HepG2 (cell line): ENCODE measurements around the gene MEAF6. TPM values are rescaled to one million over a fixed set of nuclear protein-coding genes. Genes with fewer than 3 reads are reported as not detected.
A peak's percentile ranks its signal among the peaks of the same experiment; 100 is the strongest.

Experiments
- ATAC-seq: fragments of 200-7000 bp; cut with Tn5 transposase; 3 replicates; pipeline ENCODE4 v1.9.1; 2020; ENCODE audit warnings: mild to moderate bottlenecking, moderate library complexity
- BruUV-seq: library from RNA; stranded (reverse); fragments of 400-500 nt; replicated peaks from 2 replicates; lab custom pipeline; 2021; lab: Mats Ljungman, UMichigan
- CTCF ChIA-PET: fragments of 300-600 bp; formaldehyde crosslinking; extraction: SDS; loops from one replicate; lab custom pipeline; 2021; ENCODE audit warnings: low total read pairs, inconsistent platforms, low intra/inter-chr PET ratio; lab: Yijun Ruan, JAX
- POLR2A ChIA-PET: fragments of 350-600 bp; sonication (Branson Sonifier 250); formaldehyde crosslinking; loops from one replicate; lab custom pipeline; 2020; ENCODE audit warnings: antibody characterized with exemption, inconsistent platforms; lab: Yijun Ruan, JAX
- DNase-seq: peaks from one replicate; pipeline ENCODE4 v3.0.0-alpha.2; 2015; ENCODE audit warnings: low spot score
- FAIRE-seq: peaks from 3 replicates; lab custom pipeline; 2011; peaks lifted over from hg19 to GRCh38; lab: Jason Lieb, UNC
- H2AFZ ChIP-seq: one replicate; pipeline ENCODE4 v1.6.1; 2011; ENCODE audit warnings: low read length, inconsistent platforms
- H3K27ac ChIP-seq: fragments of 300-600 bp; 3 replicates; pipeline ENCODE4 v1.8.0; 2011; ENCODE audit warnings: mixed run types, mild to moderate bottlenecking, mixed read lengths, low read length, inconsistent platforms; ENCODE audit not compliant: insufficient read depth; ENCODE audit errors: extremely low read length
- H3K27me3 ChIP-seq, 2 experiments: fragments of 200-600 bp in 1 of 2; 2 replicates in 1 of 2; 3 replicates in 1 of 2; pipeline versions ENCODE4 v1.6.0 to v1.8.0; 2011; ENCODE audit warnings: low read length in 2 of 2, mild to moderate bottlenecking in 2 of 2, moderate library complexity in 2 of 2, inconsistent platforms in 1 of 2; ENCODE audit not compliant: insufficient read depth in 2 of 2, control insufficient read depth in 1 of 2
- H3K36me3 ChIP-seq, 2 experiments: fragments of 200-600 bp in 1 of 2; replicated peaks in 1 of 2; 2 replicates in 1 of 2; 3 replicates in 1 of 2; pipeline versions ENCODE4 v1.5.1 to v1.8.0; 2011; ENCODE audit warnings: low read length in 2 of 2, inconsistent platforms in 1 of 2; ENCODE audit not compliant: insufficient read depth in 2 of 2, control insufficient read depth in 1 of 2
- H3K4me1 ChIP-seq: 2 replicates; pipeline ENCODE4 v1.5.1; 2012; ENCODE audit warnings: low read length, inconsistent platforms; ENCODE audit not compliant: insufficient read depth
- H3K4me2 ChIP-seq: 2 replicates; pipeline ENCODE4 v1.6.0; 2011; ENCODE audit warnings: low read depth, low read length, inconsistent platforms
- H3K4me3 ChIP-seq, 3 experiments: fragments of 200-600 bp in 1 of 3; sonication (generic), shearing (Covaris generic) in 1 of 3; replicated peaks in 1 of 3; 2 replicates each; pipeline ENCODE4 v1.5.1; 2011 to 2016; ENCODE audit warnings: low read length in 3 of 3, inconsistent platforms in 2 of 3, low read depth in 2 of 3, mild to moderate bottlenecking in 2 of 3, control low read depth in 1 of 3, mixed read lengths in 1 of 3; ENCODE audit not compliant: insufficient read depth in 1 of 3
- H3K79me2 ChIP-seq: one replicate; pipeline ENCODE4 v1.6.1; 2011; ENCODE audit warnings: low read length, inconsistent platforms; ENCODE audit not compliant: insufficient read depth
- H3K9ac ChIP-seq: 2 replicates; pipeline ENCODE4 v1.6.0; 2011; ENCODE audit warnings: mild to moderate bottlenecking, low read depth, low read length, inconsistent platforms; ENCODE audit not compliant: insufficient read depth
- H3K9me3 ChIP-seq: 2 replicates; pipeline ENCODE4 v1.5.1; 2012; ENCODE audit warnings: mild to moderate bottlenecking, low read length
- H4K20me1 ChIP-seq: 2 replicates; pipeline ENCODE4 v1.6.0; 2011; ENCODE audit warnings: inconsistent platforms, mild to moderate bottlenecking, low read length, moderate library complexity; ENCODE audit not compliant: insufficient read depth
- ATM ChIP-seq: fragments of 450-650 bp; IDR thresholded peaks from 2 replicates; pipeline ENCODE4 v1.7.1; 2017; ENCODE audit warnings: mild to moderate bottlenecking, borderline replicate concordance
- CBFB ChIP-seq: sonication (generic); formaldehyde crosslinking; IDR thresholded peaks from 2 replicates; pipeline ENCODE4 v1.4.0; 2020; ENCODE audit warnings: missing genetic modification reagents
- CEBPG ChIP-seq: IDR thresholded peaks from 2 replicates; pipeline ENCODE4 v1.6.1; 2016
- EEA1 ChIP-seq: sonication (generic); formaldehyde crosslinking; IDR thresholded peaks from 2 replicates; pipeline ENCODE4 v1.5.1; 2020; ENCODE audit warnings: mild to moderate bottlenecking, missing genetic modification reagents, borderline replicate concordance
- HOXA5 ChIP-seq: sonication (generic); formaldehyde crosslinking; IDR thresholded peaks from 2 replicates; pipeline ENCODE4 v1.4.0; 2020; ENCODE audit warnings: missing genetic modification reagents
- PHF21A ChIP-seq: sonication (generic); formaldehyde crosslinking; IDR thresholded peaks from 2 replicates; pipeline ENCODE4 v1.5.0; 2020; ENCODE audit warnings: mild to moderate bottlenecking, missing genetic modification reagents
- SMYD3 ChIP-seq: sonication (generic); formaldehyde crosslinking; IDR thresholded peaks from 2 replicates; pipeline ENCODE4 v1.8.1; 2023; ENCODE audit warnings: mild to moderate bottlenecking, missing genetic modification reagents
- SP1 ChIP-seq, 2 experiments: fragments of 450-650 bp in 1 of 2; sonication (generic) in 1 of 2; formaldehyde crosslinking in 1 of 2; IDR thresholded peaks; 2 replicates each; pipeline versions ENCODE4 v1.4.0 to v1.6.1; 2016 to 2020; ENCODE audit warnings: missing genetic modification reagents in 1 of 2
- ZIK1 ChIP-seq: sonication (generic); formaldehyde crosslinking; IDR thresholded peaks from 2 replicates; pipeline ENCODE4 v1.5.0; 2020; ENCODE audit warnings: mild to moderate bottlenecking, low read depth, missing genetic modification reagents, borderline replicate concordance
- ZNF33B ChIP-seq: sonication (generic); formaldehyde crosslinking; IDR thresholded peaks from 2 replicates; pipeline ENCODE4 v1.5.1; 2020; ENCODE audit warnings: mild to moderate bottlenecking, missing genetic modification reagents
- ZNF501 ChIP-seq: sonication (generic); formaldehyde crosslinking; IDR thresholded peaks from 2 replicates; pipeline ENCODE4 v1.5.1; 2020; ENCODE audit warnings: mild to moderate bottlenecking, moderate library complexity, missing genetic modification reagents
- ZNF652 ChIP-seq: IDR thresholded peaks from 2 replicates; pipeline ENCODE4 v1.6.1; 2016; ENCODE audit warnings: low read depth, borderline replicate concordance
- ZNF891 ChIP-seq: sonication (generic); formaldehyde crosslinking; IDR thresholded peaks from 2 replicates; pipeline ENCODE4 v1.5.0; 2020; ENCODE audit warnings: mild to moderate bottlenecking, missing genetic modification reagents
- WGBS: methylation state at CpG from one replicate; pipeline ENCODE4 v1.1.6; 2017; ENCODE audit warnings: low lambda C conversion rate; 5-methylcytosine and 5-hydroxymethylcytosine counted together
- in situ Hi-C: cut with HindIII; loops from 2 replicates; pipeline ENCODE4 v1.10.0; 2017; ENCODE audit warnings: low pct_unique_long_range_greater_than_20kb; ENCODE audit not compliant: extremely low pct_ligation_motif_present
- intact Hi-C: fragments of 100-400 bp; cut with micrococcal nuclease; formaldehyde crosslinking; loops from one replicate; pipeline ENCODE4 v1.10.0; 2022; ENCODE audit not compliant: unreplicated experiment
- polyA plus RNA-seq, 8 experiments: library from polyadenylated mRNA; depleted of rRNA in 3 of 8; stranded (reverse) in 7 of 8; unstranded in 1 of 8; fragments of >200 nt; fragmentation: Illumina TruSeq in 4 of 8; extraction: Trizol in 4 of 8; gene quantifications; 2 replicates each; pipeline versions ENCODE4 v1.2.1 to v1.2.3, GENCODE V29; 2011 to 2016; ENCODE audit warnings: low read depth in 4 of 8, missing spikeins in 1 of 8, mixed read lengths in 1 of 8; ENCODE audit not compliant: insufficient read depth in 1 of 8
- total RNA-seq, 5 experiments: library from RNA; depleted of rRNA; stranded (reverse); fragments of >200 nt; fragmentation: Illumina TruSeq; extraction: Trizol; gene quantifications; 2 replicates each; pipeline ENCODE4 v1.2.3, GENCODE V29; 2016; ENCODE audit warnings: low read depth in 1 of 5
- TF ChIP-seq, protein P1 (sequence below): sonication (generic); formaldehyde crosslinking; IDR thresholded peaks from 2 replicates; pipeline ENCODE4 v1.9.0; 2022; ENCODE audit warnings: missing genetic modification reagents, mild to moderate bottlenecking, borderline replicate concordance
- TF ChIP-seq, protein P2 (sequence below): sonication (generic); formaldehyde crosslinking; IDR thresholded peaks from 2 replicates; pipeline ENCODE4 v1.5.0; 2020; ENCODE audit warnings: mild to moderate bottlenecking, missing genetic modification reagents
- TF ChIP-seq, protein P3 (sequence below): sonication (generic); formaldehyde crosslinking; IDR thresholded peaks from 2 replicates; pipeline ENCODE4 v1.5.1; 2020; ENCODE audit warnings: mild to moderate bottlenecking, missing genetic modification reagents

Gene MEAF6
- total and polyA plus RNA-seq, 2 of the 13 experiments (the other 11 are each of a cell fraction or from before 2014, with no cell fraction given), result 29.5 to 45.6 TPM

DNA sequence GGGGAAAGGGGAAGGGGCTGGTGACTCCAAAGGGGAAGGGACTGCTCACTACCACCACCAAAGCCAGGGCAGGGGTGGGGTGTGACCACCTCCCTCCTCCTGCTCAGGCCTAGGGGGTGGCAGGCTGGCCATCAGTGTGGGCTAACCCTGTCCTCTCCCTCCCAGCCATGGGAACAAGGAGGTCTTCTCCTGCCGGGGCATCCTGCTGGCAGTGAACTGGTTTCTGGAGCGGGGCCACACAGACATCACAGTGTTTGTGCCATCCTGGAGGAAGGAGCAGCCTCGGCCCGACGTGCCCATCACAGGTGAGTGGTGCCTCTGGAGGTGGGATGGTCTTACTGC is 34.5 kb downstream of the MEAF6 start:
- peaks cover 53% of the 10 kb centered on the region for H3K4me1 ChIP-seq
- intact Hi-C loops, result no loop called here
- TF ChIP-seq ZNF652 (CRISPR knock-in tag) (no peak), ZIK1 (CRISPR knock-in tag) (no peak), CBFB (CRISPR knock-in tag) (0 out of 2 replicates have a peak, but pooled peaks have one; percentile 13), ATM (no peak), ZNF891 (peak; percentile 31; the same call in 1 of the 2 replicates), CEBPG (CRISPR knock-in tag) (no peak), ZNF33B (CRISPR knock-in tag) (no peak), HOXA5 (CRISPR knock-in tag) (no peak), ZNF501 (0 out of 2 replicates have a peak, but pooled peaks have one; percentile 6), PHF21A (no peak), SP1 (IDR thresholded peaks at IDR 0.05) (no peak), SP1 (CRISPR knock-in tag; IDR thresholded peaks at IDR 0.05) (0 out of 2 replicates have a peak, but pooled peaks have one; percentile 7), SMYD3 (no peak), EEA1 (CRISPR knock-in tag) (no peak)
- TF ChIP-seq, protein P1, sequence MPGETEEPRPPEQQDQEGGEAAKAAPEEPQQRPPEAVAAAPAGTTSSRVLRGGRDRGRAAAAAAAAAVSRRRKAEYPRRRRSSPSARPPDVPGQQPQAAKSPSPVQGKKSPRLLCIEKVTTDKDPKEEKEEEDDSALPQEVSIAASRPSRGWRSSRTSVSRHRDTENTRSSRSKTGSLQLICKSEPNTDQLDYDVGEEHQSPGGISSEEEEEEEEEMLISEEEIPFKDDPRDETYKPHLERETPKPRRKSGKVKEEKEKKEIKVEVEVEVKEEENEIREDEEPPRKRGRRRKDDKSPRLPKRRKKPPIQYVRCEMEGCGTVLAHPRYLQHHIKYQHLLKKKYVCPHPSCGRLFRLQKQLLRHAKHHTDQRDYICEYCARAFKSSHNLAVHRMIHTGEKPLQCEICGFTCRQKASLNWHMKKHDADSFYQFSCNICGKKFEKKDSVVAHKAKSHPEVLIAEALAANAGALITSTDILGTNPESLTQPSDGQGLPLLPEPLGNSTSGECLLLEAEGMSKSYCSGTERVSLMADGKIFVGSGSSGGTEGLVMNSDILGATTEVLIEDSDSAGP (CRISPR knock-in tag), result 0 out of 2 replicates have a peak, but pooled peaks have one; percentile 22
- TF ChIP-seq, protein P2, sequence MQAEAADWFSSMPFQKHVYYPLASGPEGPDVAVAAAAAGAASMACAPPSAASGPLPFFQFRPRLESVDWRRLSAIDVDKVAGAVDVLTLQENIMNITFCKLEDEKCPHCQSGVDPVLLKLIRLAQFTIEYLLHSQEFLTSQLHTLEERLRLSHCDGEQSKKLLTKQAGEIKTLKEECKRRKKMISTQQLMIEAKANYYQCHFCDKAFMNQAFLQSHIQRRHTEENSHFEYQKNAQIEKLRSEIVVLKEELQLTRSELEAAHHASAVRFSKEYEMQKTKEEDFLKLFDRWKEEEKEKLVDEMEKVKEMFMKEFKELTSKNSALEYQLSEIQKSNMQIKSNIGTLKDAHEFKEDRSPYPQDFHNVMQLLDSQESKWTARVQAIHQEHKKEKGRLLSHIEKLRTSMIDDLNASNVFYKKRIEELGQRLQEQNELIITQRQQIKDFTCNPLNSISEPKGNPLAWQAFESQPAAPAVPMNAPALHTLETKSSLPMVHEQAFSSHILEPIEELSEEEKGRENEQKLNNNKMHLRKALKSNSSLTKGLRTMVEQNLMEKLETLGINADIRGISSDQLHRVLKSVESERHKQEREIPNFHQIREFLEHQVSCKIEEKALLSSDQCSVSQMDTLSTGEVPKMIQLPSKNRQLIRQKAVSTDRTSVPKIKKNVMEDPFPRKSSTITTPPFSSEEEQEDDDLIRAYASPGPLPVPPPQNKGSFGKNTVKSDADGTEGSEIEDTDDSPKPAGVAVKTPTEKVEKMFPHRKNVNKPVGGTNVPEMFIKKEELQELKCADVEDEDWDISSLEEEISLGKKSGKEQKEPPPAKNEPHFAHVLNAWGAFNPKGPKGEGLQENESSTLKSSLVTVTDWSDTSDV, result 0 out of 2 replicates have a peak, but pooled peaks have one; percentile 68
- TF ChIP-seq, protein P3, sequence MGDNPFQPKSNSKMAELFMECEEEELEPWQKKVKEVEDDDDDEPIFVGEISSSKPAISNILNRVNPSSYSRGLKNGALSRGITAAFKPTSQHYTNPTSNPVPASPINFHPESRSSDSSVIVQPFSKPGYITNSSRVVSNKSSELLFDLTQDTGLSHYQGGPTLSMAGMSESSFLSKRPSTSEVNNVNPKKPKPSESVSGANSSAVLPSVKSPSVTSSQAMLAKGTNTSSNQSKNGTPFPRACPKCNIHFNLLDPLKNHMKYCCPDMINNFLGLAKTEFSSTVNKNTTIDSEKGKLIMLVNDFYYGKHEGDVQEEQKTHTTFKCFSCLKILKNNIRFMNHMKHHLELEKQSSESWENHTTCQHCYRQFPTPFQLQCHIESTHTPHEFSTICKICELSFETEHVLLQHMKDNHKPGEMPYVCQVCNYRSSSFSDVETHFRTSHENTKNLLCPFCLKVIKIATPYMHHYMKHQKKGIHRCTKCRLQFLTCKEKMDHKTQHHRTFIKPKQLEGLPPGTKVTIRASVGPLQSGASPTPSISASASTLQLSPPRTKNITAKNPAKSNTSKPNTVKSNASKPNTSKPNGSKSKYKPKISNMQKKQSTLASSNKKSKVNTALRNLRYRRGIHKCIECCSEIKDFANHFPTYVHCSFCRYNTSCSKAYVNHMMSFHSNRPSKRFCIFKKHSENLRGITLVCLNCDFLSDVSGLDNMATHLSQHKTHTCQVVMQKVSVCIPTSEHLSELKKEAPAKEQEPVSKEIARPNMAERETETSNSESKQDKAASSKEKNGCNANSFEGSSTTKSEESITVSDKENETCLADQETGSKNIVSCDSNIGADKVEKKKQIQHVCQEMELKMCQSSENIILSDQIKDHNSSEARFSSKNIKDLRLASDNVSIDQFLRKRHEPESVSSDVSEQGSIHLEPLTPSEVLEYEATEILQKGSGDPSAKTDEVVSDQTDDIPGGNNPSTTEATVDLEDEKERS (CRISPR knock-in tag), result no peak

More for the DNA sequence above, 34.5 kb downstream of the MEAF6 start:
- no peaks in the 10 kb centered on the region for H3K9me3 ChIP-seq
- H2AFZ ChIP-seq, result no peak overlapping the region
- H3K4me3 ChIP-seq, result peak overlapping the region in 2 of 3 experiments; percentile 39 to 85; a peak in 5 of 6 replicates
- ChIA-PET POLR2A (interaction anchor here (0.8 to 2.4 kb wide), 5 partner anchors 9 to 35 kb away, joined by 3 to 22 read pairs (median 5); partner anchors contain the start of gene MEAF6), CTCF (interaction anchor here (1.1 kb wide), 1 partner anchor 22 kb away, joined by 3 read pairs; no protein-coding TSS in a partner anchor)
- peaks cover 37% of the 10 kb centered on the region for H3K79me2 ChIP-seq
- peaks cover 16 to 40% of the 10 kb centered on the region in 2 experiments for H3K36me3 ChIP-seq
- peak overlapping the region; percentile 19; the same call in 1 of the 2 replicates for H3K9ac ChIP-seq
- peaks cover 17% of the 10 kb centered on the region; the same call in 1 of the 2 replicates for H4K20me1 ChIP-seq
- WGBS, result no CpG with 5 or more reads among the region's 5 CpGs
- no peaks in the 10 kb centered on the region; a peak in 1 of 5 replicates for H3K27me3 ChIP-seq
- in situ Hi-C loops, result no loop called here
- peak overlapping the region; percentile 96 for H3K4me2 ChIP-seq
- H3K27ac ChIP-seq, result peak overlapping the region; percentile 75
- no peak for DNase-seq
- no peak for ATAC-seq
- no peak for FAIRE-seq
- no TSS peak for BruUV-seq
